Smooth muscle cell (in vitro differentiated cells): ENCODE data around the gene CDH20. TPM values are rescaled to one million over a fixed set of nuclear protein-coding genes. Genes with fewer than 3 reads are reported as not detected.

ENCODE experiments used
- DNase-seq: peaks from one replicate; lab custom pipeline; 2025; ENCODE audit not compliant: unreplicated experiment; lab: John Stamatoyannopoulos, UW
- H2AFZ ChIP-seq: fragments of 200-600 bp; sonication (generic); 2 replicates; pipeline ENCODE4 v1.6.0; 2016; ENCODE audit warnings: antibody characterized with exemption, low read depth, mild to moderate bottlenecking
- H3F3A ChIP-seq: fragments of 200-600 bp; sonication (generic); 2 replicates; pipeline ENCODE4 v1.6.0; 2017; ENCODE audit warnings: antibody characterized with exemption, low read depth
- H3K27ac ChIP-seq: fragments of 200-600 bp; sonication (generic); 2 replicates; pipeline ENCODE4 v1.5.1; 2016; ENCODE audit warnings: low read depth, mild to moderate bottlenecking
- H3K27me3 ChIP-seq: fragments of 200-600 bp; sonication (generic); 2 replicates; pipeline ENCODE4 v1.6.1; 2016; ENCODE audit warnings: low read depth, mild to moderate bottlenecking
- H3K36me3 ChIP-seq: fragments of 200-600 bp; sonication (generic); 2 replicates; pipeline ENCODE4 v1.5.1; 2016; ENCODE audit warnings: low read depth
- H3K4me1 ChIP-seq: fragments of 200-600 bp; sonication (generic); 2 replicates; pipeline ENCODE4 v1.5.1; 2016; ENCODE audit warnings: low read depth
- H3K4me2 ChIP-seq: fragments of 200-600 bp; sonication (generic); 2 replicates; pipeline ENCODE4 v1.6.0; 2016; ENCODE audit warnings: mild to moderate bottlenecking
- H3K4me3 ChIP-seq: fragments of 200-600 bp; sonication (generic); 2 replicates; pipeline ENCODE4 v1.5.1; 2016; ENCODE audit warnings: mild to moderate bottlenecking
- H3K79me2 ChIP-seq: fragments of 200-600 bp; sonication (generic); 2 replicates; pipeline ENCODE4 v1.6.0; 2016; ENCODE audit warnings: low read depth, mild to moderate bottlenecking
- H3K9ac ChIP-seq: fragments of 200-600 bp; sonication (generic); 2 replicates; pipeline ENCODE4 v1.6.0; 2016; ENCODE audit warnings: low read depth
- H3K9me3 ChIP-seq: fragments of 200-600 bp; sonication (generic); replicated peaks from 2 replicates; pipeline ENCODE4 v1.5.1; 2016; ENCODE audit warnings: low read depth
- H4K20me1 ChIP-seq: fragments of 200-600 bp; sonication (generic); 2 replicates; pipeline ENCODE4 v1.6.0; 2016; ENCODE audit warnings: low read depth
- WGBS: methylation state at CpG from one replicate; pipeline ENCODE4 v1.1.7; 2016; ENCODE audit warnings: low lambda C conversion rate; 5-methylcytosine and 5-hydroxymethylcytosine counted together
- polyA plus RNA-seq: library from polyadenylated mRNA; unstranded; fragments of >200 nt; fragmentation: Nextera tagmentation; extraction: Ambion mirVana; gene quantifications from 2 replicates; pipeline ENCODE4 v1.2.1, GENCODE V29; 2016
- total RNA-seq: library from RNA; depleted of rRNA; stranded (reverse); fragments of >200 nt; gene quantifications from 2 replicates; pipeline ENCODE4 v1.2.3, GENCODE V29; 2014
- TF ChIP-seq, protein P1 (sequence below): fragments of 200-600 bp; sonication (generic); IDR thresholded peaks from 2 replicates; pipeline ENCODE4 v1.5.1; 2017; ENCODE audit warnings: borderline replicate concordance, mild to moderate bottlenecking, antibody characterized with exemption; ENCODE audit not compliant: insufficient read depth, poor library complexity, severe bottlenecking

CDH20 gene
- total and polyA plus RNA-seq, 2 experiments from 2014 or later: 0.10 TPM; not detected in 1

- H3K4me1 ChIP-seq: no peaks in the 10 kb centered on the region
- TF ChIP-seq, protein P1, sequence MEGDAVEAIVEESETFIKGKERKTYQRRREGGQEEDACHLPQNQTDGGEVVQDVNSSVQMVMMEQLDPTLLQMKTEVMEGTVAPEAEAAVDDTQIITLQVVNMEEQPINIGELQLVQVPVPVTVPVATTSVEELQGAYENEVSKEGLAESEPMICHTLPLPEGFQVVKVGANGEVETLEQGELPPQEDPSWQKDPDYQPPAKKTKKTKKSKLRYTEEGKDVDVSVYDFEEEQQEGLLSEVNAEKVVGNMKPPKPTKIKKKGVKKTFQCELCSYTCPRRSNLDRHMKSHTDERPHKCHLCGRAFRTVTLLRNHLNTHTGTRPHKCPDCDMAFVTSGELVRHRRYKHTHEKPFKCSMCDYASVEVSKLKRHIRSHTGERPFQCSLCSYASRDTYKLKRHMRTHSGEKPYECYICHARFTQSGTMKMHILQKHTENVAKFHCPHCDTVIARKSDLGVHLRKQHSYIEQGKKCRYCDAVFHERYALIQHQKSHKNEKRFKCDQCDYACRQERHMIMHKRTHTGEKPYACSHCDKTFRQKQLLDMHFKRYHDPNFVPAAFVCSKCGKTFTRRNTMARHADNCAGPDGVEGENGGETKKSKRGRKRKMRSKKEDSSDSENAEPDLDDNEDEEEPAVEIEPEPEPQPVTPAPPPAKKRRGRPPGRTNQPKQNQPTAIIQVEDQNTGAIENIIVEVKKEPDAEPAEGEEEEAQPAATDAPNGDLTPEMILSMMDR: no peak
- 40% methylated on average over 9 of the region's 9 CpGs for WGBS
- no peaks in the 10 kb centered on the region for H3K9me3 ChIP-seq
- no peak overlapping the region for H3K4me3 ChIP-seq
- peak overlapping the region; percentile 46 for H2AFZ ChIP-seq
- H3K79me2 ChIP-seq: no peaks in the 10 kb centered on the region
- peak overlapping the region; percentile 9 for H3K4me2 ChIP-seq
- H3K27me3 ChIP-seq: no peaks in the 10 kb centered on the region
- DNase-seq: no peak
- H3F3A ChIP-seq: no peaks in the 10 kb centered on the region
- H3K36me3 ChIP-seq: no peaks in the 10 kb centered on the region
- H4K20me1 ChIP-seq: no peaks in the 10 kb centered on the region
- peak overlapping the region; percentile 52 for H3K9ac ChIP-seq
- H3K27ac ChIP-seq: peak overlapping the region; percentile 91
Observed at GRCh38 chr18:61569176-61569892, 236.1 kb downstream of the CDH20 start.

DNA sequence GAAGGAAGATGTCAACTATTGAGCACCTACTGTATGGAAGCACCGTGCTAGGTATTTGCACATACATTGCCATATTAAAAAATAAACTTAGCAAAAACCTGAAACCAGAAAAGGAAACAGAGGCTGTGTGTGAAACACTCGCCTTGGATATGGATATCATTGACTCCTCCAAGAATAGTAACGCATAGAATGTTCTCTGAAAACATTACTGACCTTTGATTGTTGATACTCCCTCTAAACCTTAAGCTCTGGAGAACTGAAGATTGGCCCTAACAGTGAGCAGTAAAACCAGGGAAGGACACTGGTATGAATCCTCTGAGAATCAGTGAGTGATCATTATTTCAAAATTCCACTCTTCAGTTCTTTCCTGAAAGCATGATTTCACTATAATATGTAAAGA, 236.8 kb downstream of the CDH20 start:
- Histone ChIP-seq H3K27ac (peak overlapping the region; percentile 91), H3F3A (no peaks in the 10 kb centered on the region), H3K9ac (peak overlapping the region; percentile 52), H3K4me1 (no peaks in the 10 kb centered on the region), H3K4me2 (peak overlapping the region; percentile 9), H3K4me3 (no peak overlapping the region), H4K20me1 (no peaks in the 10 kb centered on the region), H3K36me3 (no peaks in the 10 kb centered on the region), H3K79me2 (no peaks in the 10 kb centered on the region), H3K27me3 (no peaks in the 10 kb centered on the region), H3K9me3 (no peaks in the 10 kb centered on the region), H2AFZ (no peak overlapping the region)
- WGBS: 72% methylated on average over 3 of the region's 3 CpGs
- no peak for DNase-seq
- TF ChIP-seq, protein P1: no peak

DNA sequence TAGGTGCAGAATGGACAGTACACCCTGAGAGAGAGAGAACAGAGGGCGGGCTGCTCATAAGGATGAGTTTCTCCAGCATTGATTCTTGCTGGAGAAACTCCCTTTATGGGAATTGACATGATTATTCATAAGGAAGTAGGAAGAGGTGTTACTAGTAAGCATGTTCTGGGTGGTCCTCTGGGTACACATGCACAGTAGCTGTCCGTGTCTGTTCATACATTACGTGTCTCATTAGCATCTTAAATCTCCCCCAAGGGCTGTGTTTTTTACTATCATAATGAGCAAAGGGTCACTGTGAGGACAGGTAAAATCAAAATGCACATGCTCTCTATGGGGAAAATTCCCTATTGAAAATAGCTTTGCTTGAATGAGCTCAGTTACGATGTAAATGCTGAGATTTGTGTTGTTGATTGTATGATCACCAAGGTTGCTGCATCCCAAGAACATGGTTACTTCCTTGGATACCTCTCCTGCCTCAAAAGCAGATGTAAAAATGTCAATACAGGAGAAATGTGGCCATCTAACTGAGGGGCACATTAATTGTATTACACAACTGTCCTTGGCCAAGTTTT, 238.9 kb downstream of the CDH20 start:
- Histone ChIP-seq H3K9me3 (no peaks in the 10 kb centered on the region), H2AFZ (no peak overlapping the region), H3K79me2 (no peaks in the 10 kb centered on the region), H3K9ac (no peak overlapping the region), H3F3A (no peaks in the 10 kb centered on the region), H4K20me1 (no peaks in the 10 kb centered on the region), H3K27me3 (no peaks in the 10 kb centered on the region), H3K4me2 (no peak overlapping the region), H3K36me3 (no peaks in the 10 kb centered on the region), H3K27ac (no peak overlapping the region), H3K4me1 (no peaks in the 10 kb centered on the region), H3K4me3 (no peak overlapping the region)
- 98% methylated on average over 4 of the region's 4 CpGs for WGBS
- TF ChIP-seq, protein P1: no peak
- no peak for DNase-seq
